Measurements from ENCODE around the gene TSEN15.

DNA sequence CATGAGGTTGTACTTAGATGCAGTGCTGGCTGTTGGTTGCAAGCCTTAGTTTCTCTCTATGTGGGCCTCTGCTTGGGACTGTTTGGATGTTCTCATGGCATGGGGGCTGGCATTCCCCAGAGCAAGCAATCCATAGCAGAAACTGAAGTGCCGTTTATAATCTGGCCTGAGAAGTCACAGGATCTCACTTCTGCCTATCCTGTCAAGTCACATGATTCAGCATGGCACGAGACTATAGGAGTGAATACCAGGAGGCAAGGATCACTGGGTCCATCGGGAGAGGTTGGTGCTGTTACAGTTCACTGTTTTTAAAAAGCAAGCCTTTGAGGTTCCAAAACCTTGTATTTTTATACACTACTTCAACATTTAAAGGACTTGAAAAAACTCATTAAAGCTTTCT, 30.7 kb upstream of the TSEN15 start:
- TF ChIP-seq, protein P1, sequence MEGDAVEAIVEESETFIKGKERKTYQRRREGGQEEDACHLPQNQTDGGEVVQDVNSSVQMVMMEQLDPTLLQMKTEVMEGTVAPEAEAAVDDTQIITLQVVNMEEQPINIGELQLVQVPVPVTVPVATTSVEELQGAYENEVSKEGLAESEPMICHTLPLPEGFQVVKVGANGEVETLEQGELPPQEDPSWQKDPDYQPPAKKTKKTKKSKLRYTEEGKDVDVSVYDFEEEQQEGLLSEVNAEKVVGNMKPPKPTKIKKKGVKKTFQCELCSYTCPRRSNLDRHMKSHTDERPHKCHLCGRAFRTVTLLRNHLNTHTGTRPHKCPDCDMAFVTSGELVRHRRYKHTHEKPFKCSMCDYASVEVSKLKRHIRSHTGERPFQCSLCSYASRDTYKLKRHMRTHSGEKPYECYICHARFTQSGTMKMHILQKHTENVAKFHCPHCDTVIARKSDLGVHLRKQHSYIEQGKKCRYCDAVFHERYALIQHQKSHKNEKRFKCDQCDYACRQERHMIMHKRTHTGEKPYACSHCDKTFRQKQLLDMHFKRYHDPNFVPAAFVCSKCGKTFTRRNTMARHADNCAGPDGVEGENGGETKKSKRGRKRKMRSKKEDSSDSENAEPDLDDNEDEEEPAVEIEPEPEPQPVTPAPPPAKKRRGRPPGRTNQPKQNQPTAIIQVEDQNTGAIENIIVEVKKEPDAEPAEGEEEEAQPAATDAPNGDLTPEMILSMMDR (IDR thresholded peaks at IDR 0.05): no peak
- TF ChIP-seq POLR2A (IDR thresholded peaks at IDR 0.05): no peak
